HEK293 (cell line): Measurements from ENCODE around the gene PIP4K2B.

Experiments used
- CTCF ChIP-seq: fragments of 450-650 bp; formaldehyde crosslinking; IDR thresholded peaks from 2 replicates; pipeline ENCODE4 v1.5.1; 2016; ENCODE audit warnings: missing biosample characterization, missing genetic modification characterization
- ZNF146 ChIP-seq: fragments of 450-650 bp; formaldehyde crosslinking; IDR thresholded peaks from 2 replicates; pipeline ENCODE4 v1.5.1; 2016; ENCODE audit warnings: missing biosample characterization, missing genetic modification characterization
- ZNF558 ChIP-seq: fragments of 450-650 bp; formaldehyde crosslinking; IDR thresholded peaks from 2 replicates; pipeline ENCODE4 v1.5.1; 2016; ENCODE audit warnings: missing biosample characterization, missing genetic modification characterization
- ZNF629 ChIP-seq: fragments of 450-650 bp; formaldehyde crosslinking; IDR thresholded peaks from 2 replicates; pipeline ENCODE4 v1.5.1; 2017; ENCODE audit warnings: missing biosample characterization, missing genetic modification characterization
- ZNF785 ChIP-seq: fragments of 450-650 bp; formaldehyde crosslinking; IDR thresholded peaks from 2 replicates; pipeline ENCODE4 v1.5.1; 2016; ENCODE audit warnings: missing biosample characterization, missing genetic modification characterization
- ZNF792 ChIP-seq: fragments of 450-650 bp; formaldehyde crosslinking; IDR thresholded peaks from 2 replicates; pipeline ENCODE4 v1.5.1; 2016; ENCODE audit warnings: missing biosample characterization, missing genetic modification characterization
- ZNF843 ChIP-seq: fragments of 450-650 bp; formaldehyde crosslinking; IDR thresholded peaks from 2 replicates; pipeline ENCODE4 v1.5.1; 2016; ENCODE audit warnings: missing biosample characterization, missing genetic modification characterization

DNA sequence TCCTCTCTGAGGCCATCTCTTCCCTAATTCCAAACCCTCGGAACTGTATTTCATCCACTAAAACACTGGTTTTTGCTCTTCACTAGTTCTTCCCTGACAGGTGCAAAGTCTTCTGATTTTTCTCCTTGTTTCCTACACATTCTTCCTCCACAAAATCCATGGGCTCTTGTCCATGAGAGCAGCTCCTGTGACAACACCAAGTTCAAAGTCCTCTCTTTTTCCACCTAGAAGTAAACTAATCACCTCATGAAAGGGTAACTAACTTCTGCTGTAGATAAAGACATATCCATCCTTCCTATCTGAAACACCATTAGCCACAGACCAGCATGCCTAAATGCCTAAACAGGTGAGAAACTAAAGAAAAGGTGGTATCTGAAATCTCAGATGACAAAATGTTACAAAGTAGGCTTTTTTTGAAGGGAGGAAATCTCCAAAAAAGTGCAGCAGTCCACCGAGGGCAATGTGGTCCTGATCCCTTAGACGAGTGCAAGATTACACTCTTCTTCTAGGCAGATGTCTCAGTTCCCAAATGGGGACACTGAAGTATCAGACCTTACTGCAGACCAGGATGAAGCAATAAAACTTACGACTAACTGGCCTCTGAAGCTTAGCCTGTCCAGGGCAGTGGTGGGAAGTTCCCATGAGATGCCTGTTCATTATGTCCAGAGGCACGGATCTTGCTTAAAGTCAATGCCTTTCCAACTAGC, 2.8 kb downstream of the PIP4K2B start:
- TF ChIP-seq ZNF843 (no peak), ZNF146 (no peak), ZNF629 (tag by site-specific recombination) (no peak), CTCF (no peak), ZNF792 (tag by site-specific recombination) (no peak), ZNF558 (tag by site-specific recombination) (no peak), ZNF785 (tag by site-specific recombination) (no peak)
